ENCODE measurements around the gene ZNF579. TPM values are rescaled to one million over a fixed set of nuclear protein-coding genes. Genes with fewer than 3 reads are reported as not detected.

ZNF579 gene
- total RNA-seq, 1 experiment from 2014 or later: 19.9 TPM

- WGBS (ENCODE audit: extremely low coverage, insufficient read length, low lambda C conversion rate): no CpG with 5 or more reads among the region's 11 CpGs
- Histone ChIP-seq H3K4me1 (ENCODE audit: insufficient read depth, low read length) (no peaks in the 10 kb centered on the region), H3K4ac (ENCODE audit: low read depth, low read length) (no peak overlapping the region), H4K8ac (replicated peaks; ENCODE audit: insufficient read length, low read depth, low read length) (no peak overlapping the region), H3K27me3 (ENCODE audit: insufficient read depth, low read length) (no peaks in the 10 kb centered on the region), H2BK15ac (ENCODE audit: low read depth, low read length) (no peak overlapping the region), H4K91ac (ENCODE audit: insufficient read length, low read depth, low read length) (no peak overlapping the region), H3K56ac (ENCODE audit: insufficient read length, low read depth, low read length) (no peak overlapping the region), H3K9me3 (ENCODE audit: control insufficient read depth, low read depth, low read length) (no peaks in the 10 kb centered on the region), H3K14ac (ENCODE audit: insufficient read depth, low read length) (no peak overlapping the region), H2BK12ac (ENCODE audit: insufficient read length, low read depth, low read length) (no peak overlapping the region), H3K27ac (ENCODE audit: insufficient read length, low read depth, low read length) (no peak overlapping the region), H4K5ac (ENCODE audit: insufficient read length, low read depth, low read length) (no peak overlapping the region), H2BK20ac (ENCODE audit: low read depth, low read length, poor library complexity, severe bottlenecking) (no peak overlapping the region), H2AK5ac (ENCODE audit: insufficient read length, low read length) (no peak overlapping the region), H3K23ac (ENCODE audit: insufficient read length, low read depth, low read length) (no peak overlapping the region), H2BK120ac (ENCODE audit: low read depth, low read length, poor library complexity, severe bottlenecking) (no peak overlapping the region), H3K79me2 (ENCODE audit: insufficient read depth, low read length) (no peaks in the 10 kb centered on the region), H2BK5ac (ENCODE audit: insufficient read length, low read length) (no peak overlapping the region), H3K18ac (ENCODE audit: insufficient read length, low read depth, low read length) (no peak overlapping the region), H3K9ac (ENCODE audit: extremely low read depth, insufficient read length, low read length) (no peak overlapping the region), H3K79me1 (ENCODE audit: insufficient read depth, low read depth, low read length, poor library complexity, severe bottlenecking) (no peaks in the 10 kb centered on the region), H2AFZ (ENCODE audit: low read length) (no peak overlapping the region), H3T11ph (ENCODE audit: low read length) (no peak overlapping the region), H4K20me1 (ENCODE audit: control insufficient read depth, insufficient read depth, insufficient read length) (no peaks in the 10 kb centered on the region), H3K23me2 (ENCODE audit: insufficient read length, low read depth, low read length, poor library complexity, severe bottlenecking) (no peaks in the 10 kb centered on the region), H3K4me2 (ENCODE audit: insufficient read depth, insufficient read length, low read length) (no peak overlapping the region)
- peaks cover 8 to 15% of the 10 kb centered on the region in 2 experiments for H3K4me1 Mint-ChIP-seq
- no peak overlapping the region for H3K27ac Mint-ChIP-seq
- no peak for DNase-seq
- peaks cover 0 to 4% (median 4%) of the 10 kb centered on the region in 3 experiments; a peak in 3 of 7 replicates for H3K36me3 Mint-ChIP-seq (ENCODE audit: insufficient read depth in 1 of 3, low read depth in 3 of 3)
- TF ChIP-seq CTCF (conservative IDR thresholded peaks at IDR 0.05): no peak
- H3K4me3 Mint-ChIP-seq: no peak overlapping the region
- peaks cover 2% of the 10 kb centered on the region for H3K27me3 Mint-ChIP-seq (ENCODE audit: low read depth)
- H3K9me3 Mint-ChIP-seq: no peaks in the 10 kb centered on the region
These were observed 45.7 kb upstream of the ZNF579 start for GRCh38 chr19:55626350-55626749.

Data from H9 (cell line).